Transverse colon (tissue), 4 donors: ENCODE results near the gene ACVR2B.

ENCODE experiments used
- POLR2A ChIP-seq: fragments of 450-650 bp; IDR thresholded peaks from one replicate; pipeline ENCODE4 v1.6.1; 2016; ENCODE audit warnings: antibody characterized with exemption, mild to moderate bottlenecking, moderate library complexity
- POLR2AphosphoS5 ChIP-seq, 3 donors: sonication (generic); formaldehyde crosslinking; IDR thresholded peaks; one replicate each; pipeline ENCODE4 v1.6.1; 2016; ENCODE audit warnings: antibody characterized with exemption in 3 of 3
- TF ChIP-seq, protein P1 (sequence below), 5 experiments: fragments of 200-600 bp in 3 of 5; fragments of 450-650 bp in 2 of 5; sonication (generic) in 3 of 5; IDR thresholded peaks; 1 replicate in 2 of 5; 2 replicates in 3 of 5; pipeline ENCODE4 v1.5.1; 2016 to 2017; ENCODE audit warnings: antibody characterized with exemption in 5 of 5, inconsistent platforms in 3 of 5, mild to moderate bottlenecking in 2 of 5, moderate library complexity in 1 of 5

- TF ChIP-seq, protein P1, sequence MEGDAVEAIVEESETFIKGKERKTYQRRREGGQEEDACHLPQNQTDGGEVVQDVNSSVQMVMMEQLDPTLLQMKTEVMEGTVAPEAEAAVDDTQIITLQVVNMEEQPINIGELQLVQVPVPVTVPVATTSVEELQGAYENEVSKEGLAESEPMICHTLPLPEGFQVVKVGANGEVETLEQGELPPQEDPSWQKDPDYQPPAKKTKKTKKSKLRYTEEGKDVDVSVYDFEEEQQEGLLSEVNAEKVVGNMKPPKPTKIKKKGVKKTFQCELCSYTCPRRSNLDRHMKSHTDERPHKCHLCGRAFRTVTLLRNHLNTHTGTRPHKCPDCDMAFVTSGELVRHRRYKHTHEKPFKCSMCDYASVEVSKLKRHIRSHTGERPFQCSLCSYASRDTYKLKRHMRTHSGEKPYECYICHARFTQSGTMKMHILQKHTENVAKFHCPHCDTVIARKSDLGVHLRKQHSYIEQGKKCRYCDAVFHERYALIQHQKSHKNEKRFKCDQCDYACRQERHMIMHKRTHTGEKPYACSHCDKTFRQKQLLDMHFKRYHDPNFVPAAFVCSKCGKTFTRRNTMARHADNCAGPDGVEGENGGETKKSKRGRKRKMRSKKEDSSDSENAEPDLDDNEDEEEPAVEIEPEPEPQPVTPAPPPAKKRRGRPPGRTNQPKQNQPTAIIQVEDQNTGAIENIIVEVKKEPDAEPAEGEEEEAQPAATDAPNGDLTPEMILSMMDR (IDR thresholded peaks at IDR 0.05) = no peak
- TF ChIP-seq POLR2A = no peak
- TF ChIP-seq POLR2AphosphoS5 (IDR thresholded peaks at IDR 0.05) = no peak
These were observed 56.9 kb downstream of the ACVR2B start for GRCh38 chr3:38510631-38511030.
